Measurements from ENCODE around the gene ROR1. TPM values are rescaled to one million over a fixed set of nuclear protein-coding genes. Genes with fewer than 3 reads are reported as not detected.

ROR1 gene
- total RNA-seq, 1 donor from 2014 or later: 30.3 TPM

GRCh38 chr1:64199154-64199553 is 425.3 kb downstream of the ROR1 start:
- Histone ChIP-seq H3K4me2 (no peak overlapping the region), H3K9me3 (ENCODE audit: low read depth) (no peaks in the 10 kb centered on the region), H3K27ac (no peak overlapping the region), H3K9ac (no peak overlapping the region), H2AFZ (replicated peaks) (no peak overlapping the region), H3K27me3 (no peaks in the 10 kb centered on the region), H4K20me1 (ENCODE audit: low read depth) (no peaks in the 10 kb centered on the region), H3K79me2 (ENCODE audit: low read depth) (no peaks in the 10 kb centered on the region), H3K36me3 (no peaks in the 10 kb centered on the region), H3K4me1 (peaks cover 6% of the 10 kb centered on the region), H3K4me3 (no peak overlapping the region), H3F3A (ENCODE audit: low read depth) (no peaks in the 10 kb centered on the region)
- Mint-ChIP-seq H3K4me1 (peaks cover 14% of the 10 kb centered on the region), H3K36me3 (peaks cover 3% of the 10 kb centered on the region), H3K27me3 (ENCODE audit: insufficient read depth, low read depth) (peaks cover 2% of the 10 kb centered on the region), H3K9me3 (peaks cover 7% of the 10 kb centered on the region), H3K27ac (no peak overlapping the region), H3K4me3 (no peak overlapping the region)
- TF ChIP-seq, protein P1, sequence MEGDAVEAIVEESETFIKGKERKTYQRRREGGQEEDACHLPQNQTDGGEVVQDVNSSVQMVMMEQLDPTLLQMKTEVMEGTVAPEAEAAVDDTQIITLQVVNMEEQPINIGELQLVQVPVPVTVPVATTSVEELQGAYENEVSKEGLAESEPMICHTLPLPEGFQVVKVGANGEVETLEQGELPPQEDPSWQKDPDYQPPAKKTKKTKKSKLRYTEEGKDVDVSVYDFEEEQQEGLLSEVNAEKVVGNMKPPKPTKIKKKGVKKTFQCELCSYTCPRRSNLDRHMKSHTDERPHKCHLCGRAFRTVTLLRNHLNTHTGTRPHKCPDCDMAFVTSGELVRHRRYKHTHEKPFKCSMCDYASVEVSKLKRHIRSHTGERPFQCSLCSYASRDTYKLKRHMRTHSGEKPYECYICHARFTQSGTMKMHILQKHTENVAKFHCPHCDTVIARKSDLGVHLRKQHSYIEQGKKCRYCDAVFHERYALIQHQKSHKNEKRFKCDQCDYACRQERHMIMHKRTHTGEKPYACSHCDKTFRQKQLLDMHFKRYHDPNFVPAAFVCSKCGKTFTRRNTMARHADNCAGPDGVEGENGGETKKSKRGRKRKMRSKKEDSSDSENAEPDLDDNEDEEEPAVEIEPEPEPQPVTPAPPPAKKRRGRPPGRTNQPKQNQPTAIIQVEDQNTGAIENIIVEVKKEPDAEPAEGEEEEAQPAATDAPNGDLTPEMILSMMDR (IDR thresholded peaks at IDR 0.05): no peak
- no peak for DNase-seq (ENCODE audit: low spot score)

DNA sequence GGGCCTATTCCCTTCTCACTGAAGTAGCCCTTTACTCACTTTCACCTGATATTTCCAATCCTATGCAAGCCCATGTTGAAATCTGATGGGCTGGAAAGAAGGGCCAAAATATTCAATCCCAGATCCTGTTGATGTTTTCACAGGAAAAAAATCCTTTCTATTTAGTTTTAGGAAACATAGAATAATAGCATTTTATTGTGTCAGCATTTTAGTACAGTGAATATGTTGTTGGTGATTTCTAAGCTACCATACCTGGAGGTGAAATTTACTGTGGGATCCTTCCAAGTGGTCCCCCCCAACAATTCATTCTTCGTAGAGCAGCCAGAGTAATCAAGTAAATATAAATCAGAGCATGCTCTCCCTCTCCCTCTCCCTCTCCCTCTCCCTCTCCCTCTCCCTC is 426.2 kb downstream of the ROR1 start:
- H3K27ac ChIP-seq: no peak overlapping the region
- H3K9ac ChIP-seq: no peak overlapping the region
- Mint-ChIP-seq H3K9me3 (peaks cover 7% of the 10 kb centered on the region), H3K4me1 (peaks cover 10% of the 10 kb centered on the region), H3K36me3 (peaks cover 3% of the 10 kb centered on the region), H3K27me3 (ENCODE audit: insufficient read depth, low read depth) (peaks cover 2% of the 10 kb centered on the region), H3K27ac (no peak overlapping the region), H3K4me3 (no peak overlapping the region)
- no peaks in the 10 kb centered on the region for H3F3A ChIP-seq (ENCODE audit: low read depth)
- no peaks in the 10 kb centered on the region for H3K9me3 ChIP-seq (ENCODE audit: low read depth)
- no peak overlapping the region for H3K4me3 ChIP-seq
- H3K79me2 ChIP-seq (ENCODE audit: low read depth): no peaks in the 10 kb centered on the region
- no peak overlapping the region for H3K4me2 ChIP-seq
- TF ChIP-seq EZH2phosphoT487 (IDR thresholded peaks at IDR 0.05) (no peak), EZH2 (IDR thresholded peaks at IDR 0.05) (no peak)
- TF ChIP-seq, protein P1 (IDR thresholded peaks at IDR 0.05): no peak
- no peaks in the 10 kb centered on the region for H3K4me1 ChIP-seq
- no peak overlapping the region for H2AFZ ChIP-seq (replicated peaks)
- no peaks in the 10 kb centered on the region for H3K27me3 ChIP-seq
- DNase-seq (ENCODE audit: low spot score): no peak
- no peaks in the 10 kb centered on the region for H3K36me3 ChIP-seq
- H4K20me1 ChIP-seq (ENCODE audit: low read depth): no peaks in the 10 kb centered on the region

- no peak for DNase-seq (ENCODE audit: low spot score)
- no peaks in the 10 kb centered on the region for H3K36me3 ChIP-seq
Measured at GRCh38 chr1:64203420-64203819, 429.6 kb downstream of the ROR1 start, which contains the start of gene UBE2U. Gene UBE2U, plus strand, starts transcription at chr1:64203623. Its CDS starts 428 bp downstream, at chr1:64204051.

More at GRCh38 chr1:64203420-64203819, 429.6 kb downstream of the ROR1 start, which contains the start of gene UBE2U:
- Mint-ChIP-seq H3K36me3 (peaks cover 3% of the 10 kb centered on the region), H3K4me1 (peaks cover 3% of the 10 kb centered on the region), H3K27me3 (ENCODE audit: insufficient read depth, low read depth) (peaks cover 2% of the 10 kb centered on the region), H3K4me3 (no peak within 1 kb of the TSS), H3K27ac (no peak within 1 kb of the TSS), H3K9me3 (peaks cover 7% of the 10 kb centered on the region)
- no peak within 1 kb of the TSS for H3K4me3 ChIP-seq
- no peak within 1 kb of the TSS for H3K4me2 ChIP-seq
- no peaks in the 10 kb centered on the region for H3K9me3 ChIP-seq (ENCODE audit: low read depth)
- no peaks in the 10 kb centered on the region for H3K79me2 ChIP-seq (ENCODE audit: low read depth)
- no peak for TF ChIP-seq EZH2 (IDR thresholded peaks at IDR 0.05)
- TF ChIP-seq, protein P1 (IDR thresholded peaks at IDR 0.05): no peak
- no peak for TF ChIP-seq EZH2phosphoT487 (IDR thresholded peaks at IDR 0.05)
- no peak within 1 kb of the TSS for H3K27ac ChIP-seq
- no peaks in the 10 kb centered on the region for H3K27me3 ChIP-seq
- no peaks in the 10 kb centered on the region for H3K4me1 ChIP-seq
- no peak within 1 kb of the TSS for H3K9ac ChIP-seq
- no peak within 1 kb of the TSS for H2AFZ ChIP-seq (replicated peaks)
- H4K20me1 ChIP-seq (ENCODE audit: low read depth): no peaks in the 10 kb centered on the region
- H3F3A ChIP-seq (ENCODE audit: low read depth): no peaks in the 10 kb centered on the region

Measured in neural progenitor cell (in vitro differentiated cells).